Measurements from ENCODE around the gene SLCO4A1. TPM values are rescaled to one million over a fixed set of nuclear protein-coding genes. Genes with fewer than 3 reads are reported as not detected.
A peak's percentile ranks its signal among the peaks of the same experiment; 100 is the strongest.

SLCO4A1 gene
- total and polyA plus RNA-seq, 9 donors, result 1.1 to 10.9 (median 3.7) TPM

DNA sequence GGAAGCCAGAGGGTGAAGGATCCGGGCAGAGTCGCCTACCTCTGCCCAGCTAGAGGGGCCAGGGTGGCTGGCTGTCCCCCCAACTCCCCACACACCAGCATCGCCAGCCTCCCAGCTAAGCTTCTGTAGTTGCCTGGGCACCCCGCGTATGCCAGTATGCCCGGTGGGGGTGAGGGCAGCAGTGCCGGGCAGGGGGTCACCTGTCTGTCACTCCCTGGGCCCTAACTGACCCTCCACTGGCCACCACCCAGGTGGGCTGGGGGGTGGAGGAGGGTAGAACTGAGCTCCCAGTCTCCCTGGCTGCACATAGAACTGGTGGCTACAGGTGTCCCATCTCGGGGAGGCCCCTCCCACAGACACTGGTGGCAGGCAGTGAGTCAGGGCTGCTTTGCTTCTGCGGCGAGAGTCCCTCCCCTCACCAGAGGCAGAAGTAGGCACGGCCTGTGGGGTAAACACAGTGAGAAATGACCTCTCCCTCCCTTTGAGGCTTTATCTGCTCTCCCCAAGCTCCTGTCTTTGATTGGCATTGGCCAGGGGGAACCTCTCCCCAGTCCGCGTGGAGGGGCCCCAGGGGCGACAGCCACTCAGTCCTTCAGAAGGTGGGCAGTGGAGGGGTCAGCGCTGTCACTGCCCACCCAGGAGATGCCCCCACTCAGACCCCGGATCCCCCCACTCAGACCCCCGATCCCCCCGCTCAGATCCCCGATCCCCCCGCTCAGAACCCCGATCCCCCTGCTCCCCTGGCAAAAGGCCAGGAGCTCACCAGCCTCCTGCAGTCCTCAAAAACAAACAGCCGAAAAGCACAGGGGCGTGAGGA, 68.8 kb downstream of the SLCO4A1 start:
- Histone ChIP-seq H3K4me1 (ENCODE audit: insufficient read depth) (no peaks in the 10 kb centered on the region), H3K4me3 (no peak overlapping the region), H3K36me3 (no peaks in the 10 kb centered on the region), H3K9me3 (no peaks in the 10 kb centered on the region), H3K27me3 (peaks cover 5% of the 10 kb centered on the region), H3K27ac (no peak overlapping the region)
- 31 to 45% (median 44%) methylated on average over 15 to 23 of the region's 23 CpGs for WGBS, 3 donors
- DNase-seq, result no peak
- TF ChIP-seq EP300 (IDR thresholded peaks at IDR 0.05) (no peak), CTCF (IDR thresholded peaks at IDR 0.05) (no peak), POLR2A (IDR thresholded peaks at IDR 0.05) (no peak)
- intact Hi-C loops (cut with DNase I), result no loop called here

DNA sequence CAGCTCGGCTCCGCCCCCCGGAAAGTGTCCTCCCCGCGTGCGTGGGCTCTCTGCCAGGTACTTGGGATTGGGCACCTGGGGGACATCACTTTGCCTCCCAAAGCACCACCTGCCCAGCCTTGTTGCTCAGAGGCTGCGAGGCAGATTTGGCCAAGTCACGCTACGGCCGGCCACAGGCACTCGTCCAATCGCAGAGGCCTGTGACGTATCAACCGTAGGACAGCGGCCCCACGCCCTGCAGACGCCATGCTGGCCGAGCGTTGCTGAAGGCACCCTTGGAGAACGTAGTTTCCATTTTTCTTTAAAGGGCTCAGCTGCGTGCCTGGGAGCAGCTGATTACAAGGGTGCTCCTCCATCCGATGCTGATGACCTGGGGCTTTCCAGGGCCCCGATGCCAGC, 69.4 kb downstream of the SLCO4A1 start:
- H3K27ac ChIP-seq, result no peak overlapping the region
- H3K9me3 ChIP-seq, result no peaks in the 10 kb centered on the region
- H3K27me3 ChIP-seq, result peaks cover 5% of the 10 kb centered on the region
- no peaks in the 10 kb centered on the region for H3K4me1 ChIP-seq (ENCODE audit: insufficient read depth)
- TF ChIP-seq EP300 (IDR thresholded peaks at IDR 0.05) (no peak), POLR2A (IDR thresholded peaks at IDR 0.05) (no peak), CTCF (IDR thresholded peaks at IDR 0.05) (no peak)
- peak in 2 of 5 donors; percentile 35 to 49 for DNase-seq
- H3K36me3 ChIP-seq, result no peaks in the 10 kb centered on the region
- no peak overlapping the region for H3K4me3 ChIP-seq
- intact Hi-C loops (cut with DNase I), result no loop called here
- WGBS, 3 donors, result 13 to 30% (median 16%) methylated on average over 17 to 23 of the region's 23 CpGs

- WGBS, 3 donors, result 82 to 89% (median 86%) methylated on average over 8 of the region's 8 CpGs
- Histone ChIP-seq H3K4me3 (no peak overlapping the region), H3K27me3 (peaks cover 5% of the 10 kb centered on the region), H3K27ac (no peak overlapping the region), H3K36me3 (no peaks in the 10 kb centered on the region), H3K9me3 (no peaks in the 10 kb centered on the region), H3K4me1 (ENCODE audit: insufficient read depth) (no peaks in the 10 kb centered on the region)
- intact Hi-C loops (cut with DNase I), result no loop called here
- TF ChIP-seq EP300 (IDR thresholded peaks at IDR 0.05) (no peak), CTCF (IDR thresholded peaks at IDR 0.05) (no peak), POLR2A (IDR thresholded peaks at IDR 0.05) (no peak)
- no peak for DNase-seq
Observed at GRCh38 chr20:62712606-62713005, 70.3 kb downstream of the SLCO4A1 start.

GRCh38 chr20:62714006-62714405, 71.7 kb downstream of the SLCO4A1 start:
- no peak overlapping the region for H3K4me3 ChIP-seq
- no peaks in the 10 kb centered on the region for H3K36me3 ChIP-seq
- no peaks in the 10 kb centered on the region for H3K9me3 ChIP-seq
- peaks cover 5% of the 10 kb centered on the region for H3K27me3 ChIP-seq
- no peak overlapping the region for H3K27ac ChIP-seq
- WGBS, 3 donors, result 90 to 91% (median 91%) methylated on average over 10 of the region's 10 CpGs
- H3K4me1 ChIP-seq (ENCODE audit: insufficient read depth), result no peaks in the 10 kb centered on the region
- TF ChIP-seq EP300 (IDR thresholded peaks at IDR 0.05), result no peak
- no peak for TF ChIP-seq CTCF (IDR thresholded peaks at IDR 0.05)
- TF ChIP-seq POLR2A (IDR thresholded peaks at IDR 0.05), result no peak
- intact Hi-C loops (cut with DNase I), result no loop called here
- DNase-seq, result no peak

Measured in ovary (tissue), 9 donors.